Fibroblast of gingiva (primary cell): ENCODE results near the gene IL37.
"Not testable (repeated sequence)": the region's sequence is repeated elsewhere in the genome, so short reads cannot be mapped to it uniquely, and the experiment has no call there.

ENCODE experiments used
- DNase-seq: peaks from one replicate; pipeline ENCODE4 v3.0.0-alpha.2; 2011; ENCODE audit warnings: low read depth

Gene IL37

DNA sequence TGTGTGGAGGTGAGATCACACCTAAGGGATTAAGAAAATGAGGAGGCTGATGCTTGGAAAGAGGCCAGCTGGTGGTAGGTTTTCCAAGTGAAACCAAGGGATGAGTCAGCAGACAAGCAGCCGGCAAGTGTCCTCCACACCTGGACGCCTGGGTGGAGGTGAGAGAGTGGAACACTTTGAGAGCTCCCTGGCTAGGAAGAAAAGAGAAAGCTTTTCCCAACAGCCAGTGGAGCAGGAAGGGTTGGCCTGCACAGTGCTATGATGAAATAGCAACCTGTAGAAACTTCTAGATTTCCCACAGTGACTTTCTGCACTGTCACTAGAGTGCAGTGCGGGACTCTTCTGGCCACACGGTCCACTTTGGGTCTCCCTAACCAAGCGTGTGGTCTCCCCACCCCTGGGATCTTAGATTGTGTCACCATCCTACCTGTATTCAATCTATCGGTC lies 19.6 kb upstream of the IL37 start:
- DNase-seq, result no peak

DNA sequence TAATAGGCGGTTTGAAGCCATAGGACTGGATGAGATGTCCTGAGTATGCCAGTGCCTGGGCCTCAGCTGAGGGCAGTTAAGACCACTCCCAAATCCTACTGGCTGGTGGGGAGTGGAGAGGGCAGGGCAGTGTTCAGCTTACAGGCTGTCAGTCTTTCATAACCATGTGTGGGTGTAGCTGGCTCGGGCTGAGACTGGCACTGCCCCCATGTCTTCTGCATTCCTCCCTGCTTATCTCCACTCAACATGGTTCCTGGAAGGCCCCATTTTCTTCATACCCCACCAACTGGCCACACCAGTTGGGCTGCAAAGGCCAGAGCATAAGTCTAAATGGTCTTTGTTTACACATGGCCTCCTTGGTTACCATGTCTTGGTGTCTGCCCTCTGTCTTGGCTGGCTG lies 17.2 kb upstream of the IL37 start:
- no peak for DNase-seq

DNA sequence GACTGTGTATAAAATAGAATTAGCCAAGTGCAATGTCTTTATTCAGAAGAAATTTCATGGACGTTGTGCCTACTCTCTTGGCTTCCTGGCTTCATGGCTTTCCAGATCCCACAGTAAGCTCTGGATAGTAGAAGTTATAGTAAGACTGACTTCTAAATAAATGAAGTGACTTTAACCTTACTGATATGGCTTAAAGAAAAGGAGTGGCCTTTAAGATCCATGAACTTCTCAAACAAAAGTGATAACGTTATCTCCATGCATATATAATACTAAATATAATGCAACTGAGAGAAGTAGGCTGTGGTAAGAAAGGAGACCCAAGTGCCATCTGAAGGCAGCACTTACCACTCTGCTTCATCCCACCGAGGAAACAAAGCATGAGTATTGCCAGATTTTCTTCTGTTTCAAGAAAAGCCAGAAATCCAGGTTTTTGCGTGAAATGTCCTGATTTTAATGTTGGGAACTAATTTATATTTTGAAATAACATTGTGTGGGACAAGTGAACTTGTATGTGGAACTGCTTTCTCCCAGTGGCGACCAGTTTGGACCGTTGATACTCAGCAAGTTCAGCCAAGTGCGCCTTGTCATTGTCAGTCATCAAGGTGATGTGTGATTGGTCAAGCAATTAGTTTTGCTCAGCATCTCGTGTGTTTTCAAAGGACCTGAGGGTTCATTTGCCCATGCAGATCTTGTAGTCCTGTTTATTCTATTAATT lies 13.9 kb upstream of the IL37 start:
- DNase-seq, result no peak

DNA sequence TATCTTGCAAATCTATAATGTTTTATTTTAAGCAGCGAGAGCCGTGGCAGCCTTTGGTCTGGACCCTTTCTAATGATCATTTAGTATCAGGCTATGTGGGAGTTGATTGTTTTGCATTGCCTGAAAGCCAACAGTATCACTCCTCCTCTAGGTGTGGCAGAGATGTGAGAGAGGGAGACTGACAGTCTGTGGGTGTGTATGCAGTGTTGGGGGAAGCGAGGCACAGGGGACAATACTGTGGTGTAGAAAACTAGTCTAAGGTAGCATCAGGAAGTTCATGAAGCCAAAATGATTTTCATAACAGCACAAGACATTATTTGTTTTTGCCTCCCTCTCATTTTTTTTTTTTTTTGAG lies 13.4 kb upstream of the IL37 start:
- DNase-seq, result no peak

DNA sequence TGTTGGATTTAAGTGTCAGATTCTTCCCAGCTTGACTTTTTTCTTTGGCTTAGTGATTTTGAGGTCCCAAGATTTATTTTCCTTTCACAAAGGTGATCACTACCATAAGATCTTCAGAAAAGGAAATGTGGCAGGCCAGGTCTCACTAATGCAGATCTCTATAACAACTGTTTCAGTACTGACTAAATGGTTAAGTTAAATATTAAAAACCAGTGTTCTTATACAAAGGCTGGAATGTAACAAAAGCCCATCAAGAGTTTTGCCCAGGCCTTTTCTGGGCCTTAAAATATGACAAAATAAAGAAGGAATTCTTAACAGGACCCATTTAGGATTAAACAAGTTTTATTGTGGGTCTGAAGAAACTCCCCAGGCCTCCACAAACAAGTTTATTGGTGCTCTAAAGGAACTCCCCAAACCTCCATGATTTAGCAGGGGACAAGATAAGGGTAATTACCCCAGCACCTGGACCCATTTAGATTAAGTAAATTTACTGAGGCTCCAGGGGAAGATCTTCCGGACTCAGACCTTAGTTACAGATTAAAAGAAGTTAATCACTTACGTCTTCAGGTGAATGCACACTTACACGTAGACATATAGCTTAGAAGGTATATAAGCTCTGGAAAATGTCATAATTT lies 9.4 kb upstream of the IL37 start:
- not testable (repeated sequence) for DNase-seq

DNA sequence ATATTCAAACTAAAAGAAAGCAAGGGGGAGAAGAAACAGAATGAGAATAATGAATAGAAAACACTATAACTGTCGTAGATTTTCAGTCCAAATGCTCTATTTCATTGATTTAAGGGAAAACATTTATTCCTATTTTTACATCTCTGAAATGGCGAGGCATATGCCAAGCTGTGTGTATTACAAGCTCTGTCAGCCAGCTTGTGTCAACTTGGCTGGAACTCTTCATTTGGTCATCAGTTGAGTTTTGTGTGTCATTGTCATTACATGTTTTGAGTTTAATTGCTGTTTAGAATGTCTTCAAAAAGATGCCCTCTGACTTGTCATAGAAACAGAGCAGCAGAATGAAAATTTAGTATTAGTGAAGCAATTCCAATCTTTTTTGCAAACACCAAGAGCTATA lies 8.1 kb upstream of the IL37 start:
- DNase-seq, result no peak

DNA sequence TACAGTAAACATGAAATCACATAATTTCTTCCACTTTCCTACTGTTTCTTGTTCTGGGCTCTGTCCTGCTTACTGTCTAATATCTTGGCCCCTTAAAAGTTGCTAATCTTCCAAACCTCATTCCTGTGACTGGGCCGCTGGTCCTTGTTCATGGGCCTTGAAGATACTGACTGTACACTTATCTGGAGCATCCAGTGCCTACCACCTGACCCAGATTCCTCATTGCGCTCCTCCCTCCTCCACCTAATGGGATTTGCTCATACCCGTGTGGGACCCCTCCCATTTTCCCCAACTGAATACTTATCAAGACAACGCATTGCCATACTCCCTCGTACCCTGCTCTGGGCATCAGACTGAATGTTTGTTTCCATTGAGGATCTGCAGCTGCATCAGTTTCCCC lies 6.1 kb upstream of the IL37 start:
- no peak for DNase-seq

DNA sequence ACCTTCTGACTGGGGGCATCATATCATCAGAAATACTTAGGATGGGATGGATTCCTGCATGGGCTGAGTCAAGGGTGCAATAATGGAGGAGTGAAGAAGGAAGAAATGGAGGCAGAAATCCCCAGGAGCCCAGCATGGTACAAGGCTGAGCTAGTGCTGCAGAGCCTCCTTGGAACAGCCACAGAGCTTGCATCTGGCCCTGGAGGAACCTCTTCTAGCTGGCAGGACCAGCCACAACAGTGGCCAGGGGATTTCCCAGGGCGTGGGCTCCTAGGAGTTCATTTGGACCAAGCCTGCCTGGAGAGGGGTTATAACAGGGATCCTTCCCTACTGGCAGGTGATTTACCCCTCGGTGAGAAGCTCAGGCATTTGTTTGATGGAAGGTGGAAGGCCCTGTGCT lies 4.7 kb upstream of the IL37 start:
- DNase-seq, result no peak

DNA sequence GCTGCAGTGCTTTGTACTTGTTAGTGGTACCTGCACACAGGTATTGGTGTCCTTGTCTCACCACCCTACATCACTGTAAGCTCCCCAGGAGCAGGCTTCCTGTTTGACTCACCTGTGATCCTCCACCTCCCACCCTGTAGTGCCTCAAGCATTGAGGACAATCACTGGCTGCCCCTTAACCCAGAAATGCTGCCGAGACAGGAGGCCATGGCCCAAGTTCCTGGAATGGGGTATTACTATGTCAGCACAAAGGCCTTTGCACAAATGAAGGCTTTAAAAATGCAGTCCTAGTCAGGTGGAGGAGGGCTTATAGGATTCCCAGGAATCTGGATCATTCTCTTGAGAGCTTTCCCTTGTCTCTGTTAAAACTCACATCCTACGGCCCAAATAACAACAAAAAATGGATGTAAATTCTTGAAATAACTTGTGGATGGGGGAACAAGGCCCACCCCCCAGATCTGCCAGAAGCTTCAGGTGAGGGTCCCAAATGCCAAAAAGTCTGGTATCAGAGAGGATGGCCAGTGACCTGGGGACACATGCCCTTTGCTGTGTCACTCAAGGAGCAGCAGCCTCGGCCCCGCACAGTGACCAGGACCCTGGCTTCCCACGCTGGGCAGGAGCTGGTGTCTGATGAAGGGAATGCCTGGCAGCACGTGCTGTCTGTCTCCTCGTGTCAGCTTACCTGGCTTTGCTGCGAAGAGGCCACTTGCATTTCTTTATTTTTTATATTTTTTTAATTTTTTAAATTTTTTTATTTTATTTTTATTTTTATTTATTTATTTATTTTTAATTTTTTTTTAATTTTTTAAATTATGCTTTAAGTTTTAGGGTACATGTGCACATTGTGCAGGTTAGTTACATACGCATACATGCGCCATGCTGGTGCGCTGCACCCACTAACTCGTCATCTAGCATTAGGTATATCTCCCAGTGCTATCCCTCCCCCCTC lies 3.7 kb upstream of the IL37 start:
- no peak for DNase-seq

DNA sequence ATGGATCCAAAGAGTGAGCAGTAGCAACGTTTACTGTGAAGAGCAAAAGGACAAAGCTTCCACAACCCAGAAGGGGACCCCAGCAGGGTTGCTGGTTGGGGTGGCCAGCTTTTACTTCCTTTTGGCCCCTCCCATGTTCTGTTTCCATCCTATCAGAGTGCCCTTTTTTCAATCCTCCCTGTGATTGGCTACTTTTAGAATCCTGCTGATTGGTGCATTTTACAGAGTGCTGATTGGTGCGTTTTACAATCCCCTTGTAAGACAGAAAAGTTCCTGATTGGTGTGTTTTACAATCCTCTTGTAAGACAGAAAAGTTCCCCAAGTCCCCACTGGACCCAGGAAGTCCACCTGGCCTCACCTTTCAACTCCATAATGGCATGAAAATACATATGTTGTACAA lies 2.4 kb upstream of the IL37 start:
- DNase-seq, result not testable (repeated sequence)

DNA sequence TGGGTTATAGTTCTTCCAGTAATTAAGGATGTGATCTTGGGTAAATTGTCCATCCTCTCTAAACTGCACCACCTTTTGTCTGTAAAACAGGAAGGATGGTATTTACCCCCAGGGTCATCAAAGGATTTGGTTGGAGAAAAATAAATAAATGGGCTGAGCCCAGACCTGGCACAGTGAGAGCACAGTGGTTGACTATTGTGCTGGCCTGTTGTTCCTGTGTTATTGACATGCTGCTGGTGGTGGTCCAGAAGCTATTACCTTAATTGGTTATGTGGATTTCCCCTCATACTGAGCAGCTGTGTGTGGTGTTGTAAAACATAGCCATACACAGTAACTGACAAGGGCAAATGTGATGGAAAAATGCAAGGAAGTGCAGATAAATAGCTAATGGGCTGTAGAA lies 746 bp upstream of the IL37 start:
- DNase-seq, result no peak

DNA sequence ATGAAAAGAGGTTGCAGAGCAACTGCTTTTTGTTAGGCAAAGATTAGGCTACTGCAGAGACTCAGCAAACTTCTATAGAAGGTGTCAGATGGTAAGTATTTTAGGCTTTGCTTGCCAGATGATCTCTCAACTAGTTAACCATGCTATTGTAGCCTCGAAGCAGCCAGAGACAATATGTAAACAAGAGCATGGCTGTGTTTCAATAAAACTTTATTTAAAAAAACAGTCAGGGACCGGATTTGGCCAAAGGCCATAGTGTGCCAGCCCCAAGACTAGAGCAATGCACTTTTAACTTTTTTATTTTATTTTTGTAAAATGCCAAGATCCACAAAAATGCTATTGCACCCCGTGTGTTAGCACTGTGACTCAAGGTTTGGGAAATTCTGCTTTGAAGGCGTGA lies 1.4 kb downstream of the IL37 start:
- no peak for DNase-seq

DNA sequence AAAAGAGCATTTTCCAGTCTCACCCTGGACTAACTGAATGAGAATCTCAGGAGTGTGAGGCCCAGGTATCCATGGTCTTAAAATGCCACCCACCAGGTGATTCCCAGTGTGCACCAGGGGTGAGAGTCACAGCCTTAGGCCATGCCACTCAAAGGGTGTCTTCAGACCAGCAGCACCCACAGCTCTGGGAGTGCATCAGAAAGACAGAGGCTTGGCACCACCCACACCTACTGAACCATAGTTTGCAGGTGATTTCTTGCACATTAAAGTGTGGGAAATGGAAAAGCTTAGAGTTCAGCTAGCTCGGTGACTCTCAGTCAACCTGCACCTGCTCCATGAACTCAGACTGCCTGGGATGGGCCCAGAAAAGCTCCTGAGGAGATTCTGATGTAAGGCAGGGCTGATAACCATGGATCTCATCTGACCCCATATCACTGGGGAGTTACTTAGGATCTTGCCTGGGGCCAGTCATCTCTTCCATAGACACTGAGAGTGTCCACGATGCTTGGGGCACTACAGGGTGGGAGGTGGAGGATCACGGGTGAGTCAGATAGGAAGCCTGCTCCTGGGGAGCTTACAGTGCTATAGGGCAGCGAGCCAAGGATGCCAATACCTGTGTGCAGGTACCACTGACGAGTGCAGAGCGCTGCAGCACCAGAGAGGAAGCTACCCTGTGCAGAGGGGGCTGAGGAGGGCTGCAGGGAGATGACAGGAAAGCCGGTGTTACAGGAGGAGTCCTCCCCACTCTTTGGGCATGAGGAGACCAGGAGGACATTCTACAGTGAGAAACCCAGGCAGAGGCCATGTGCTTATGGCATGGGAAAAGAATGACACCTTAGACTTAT lies 4.6 kb downstream of the IL37 start:
- no peak for DNase-seq

DNA sequence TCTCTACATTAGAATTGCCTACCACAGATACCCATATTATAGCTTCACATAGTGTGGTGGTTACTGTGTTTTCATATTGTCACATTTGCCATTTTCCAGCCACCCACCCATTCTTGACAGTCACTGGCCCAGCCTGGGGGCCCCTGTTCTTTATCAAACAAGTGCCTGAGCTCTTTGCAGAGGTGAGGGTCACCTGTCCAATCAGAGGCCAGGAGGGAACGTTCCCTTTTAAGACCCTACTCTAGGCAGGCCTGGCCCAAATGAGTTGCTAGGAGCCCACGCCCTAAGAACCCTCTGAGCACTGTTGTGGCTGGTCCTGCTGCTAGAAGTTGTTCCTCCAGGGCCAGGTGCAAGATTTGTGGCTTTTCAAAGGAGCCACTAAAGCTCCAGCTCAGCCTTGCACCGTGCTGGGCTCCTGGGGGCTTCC lies 5.2 kb downstream of the IL37 start:
- no peak for DNase-seq

DNA sequence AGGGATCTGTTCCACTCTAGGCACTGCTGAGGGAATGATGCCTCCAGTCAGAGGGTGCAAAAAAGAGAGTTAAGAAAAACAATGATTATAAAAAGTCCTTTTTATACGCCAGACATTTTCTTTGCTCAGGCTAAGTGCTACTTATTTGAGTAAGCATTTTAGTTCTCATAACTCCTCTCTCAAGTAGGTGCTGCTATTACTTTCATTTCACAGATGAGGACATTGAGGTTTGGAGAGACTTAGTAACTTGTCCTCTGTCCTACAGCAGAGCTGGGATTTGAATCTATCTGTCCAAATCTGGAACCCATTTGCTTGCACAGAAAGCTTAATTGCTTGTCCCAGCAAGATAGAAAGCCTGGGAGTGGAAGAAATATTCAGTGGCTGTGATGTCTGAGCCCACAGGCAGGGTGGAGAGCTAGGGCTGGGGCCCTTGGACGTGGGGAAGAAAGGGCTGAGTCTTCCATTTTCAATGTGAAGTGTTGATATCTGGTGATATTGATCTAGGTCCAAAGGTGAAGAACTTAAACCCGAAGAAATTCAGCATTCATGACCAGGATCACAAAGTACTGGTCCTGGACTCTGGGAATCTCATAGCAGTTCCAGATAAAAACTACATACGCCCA lies 5.8 kb downstream of the IL37 start:
- DNase-seq, result no peak

DNA sequence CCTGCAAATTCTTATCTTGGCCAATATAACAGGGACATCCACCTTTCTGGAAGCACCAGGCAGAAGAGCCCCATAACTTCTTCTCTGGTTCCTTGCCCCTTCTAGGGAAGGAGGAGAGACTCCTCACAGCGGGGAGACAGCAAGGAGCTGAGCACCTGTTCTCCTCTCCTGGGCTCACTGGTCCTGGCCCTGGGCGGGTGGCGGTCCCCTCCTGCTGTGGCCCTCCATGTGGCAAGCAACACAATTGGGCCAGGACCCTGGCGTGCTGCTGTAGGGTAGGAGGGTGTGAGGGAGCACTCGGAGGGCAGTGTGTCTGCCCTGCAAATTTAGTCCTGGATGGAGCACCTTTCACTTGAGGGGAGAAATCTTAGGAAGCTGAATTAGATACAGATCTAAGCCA lies 6.9 kb downstream of the IL37 start:
- DNase-seq, result no peak

DNA sequence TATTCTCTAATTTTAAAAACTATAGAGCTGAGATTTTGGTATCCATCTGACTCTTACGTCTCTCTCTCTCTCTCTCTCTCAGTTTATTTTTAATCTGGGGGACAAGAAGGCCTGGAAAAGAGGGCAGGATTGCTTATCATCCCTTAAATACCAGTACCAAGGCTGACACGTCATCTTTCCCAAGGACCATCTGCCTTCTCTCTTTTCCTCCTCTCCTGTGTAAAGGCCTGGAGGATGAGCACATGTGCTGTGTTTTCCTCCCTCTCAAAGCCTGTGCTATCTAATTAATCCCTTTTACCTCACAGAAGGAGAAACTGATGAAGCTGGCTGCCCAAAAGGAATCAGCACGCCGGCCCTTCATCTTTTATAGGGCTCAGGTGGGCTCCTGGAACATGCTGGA lies 7.3 kb downstream of the IL37 start:
- no peak for DNase-seq

DNA sequence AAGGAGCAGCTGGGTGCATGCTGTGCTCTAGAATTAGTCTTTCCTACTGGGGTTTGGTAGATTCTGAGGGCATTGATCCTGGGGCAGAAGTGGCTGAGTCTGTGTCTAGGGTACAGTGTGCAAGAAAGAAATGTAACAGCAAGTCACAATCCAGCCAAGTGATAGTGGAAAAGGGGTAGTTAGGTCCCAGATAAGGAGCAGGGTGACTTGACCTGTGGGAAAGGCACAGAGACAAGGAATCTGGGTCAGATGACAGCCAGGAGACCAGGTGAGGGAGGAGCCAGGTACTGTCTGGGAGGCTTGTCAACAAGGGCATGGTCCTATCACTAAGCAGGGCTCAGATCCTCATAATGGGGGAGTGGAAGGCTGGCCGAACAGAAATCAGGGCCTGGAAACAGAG lies 8.1 kb downstream of the IL37 start:
- no peak for DNase-seq

DNA sequence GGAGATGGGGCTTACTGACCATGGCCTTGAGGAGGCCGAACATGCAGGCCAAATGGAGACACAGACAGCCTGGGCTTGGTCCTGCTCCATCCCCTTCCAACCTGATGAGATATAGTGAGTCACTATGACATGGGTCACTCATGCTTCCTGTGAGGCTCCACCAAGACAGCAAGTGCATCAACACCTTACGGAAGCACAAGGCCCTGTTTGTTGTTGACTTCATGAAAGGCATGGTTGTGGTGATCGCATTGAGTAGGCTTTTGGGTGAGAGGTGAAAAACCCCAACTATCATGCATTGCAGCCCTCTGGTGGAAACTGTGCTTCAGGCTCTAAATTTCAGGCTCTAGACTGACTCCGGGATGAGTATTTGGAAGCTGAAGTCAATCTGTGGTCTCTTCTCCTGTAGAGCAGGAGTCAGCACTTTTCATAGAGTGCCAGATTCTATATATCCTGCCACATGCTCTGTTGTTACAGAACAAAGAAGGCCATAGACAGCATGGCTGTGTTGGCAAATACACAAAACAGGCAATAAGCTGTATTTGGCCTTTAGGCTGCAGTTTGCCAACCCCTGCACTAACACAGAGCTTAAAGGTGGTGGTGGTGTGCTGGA lies 10.1 kb downstream of the IL37 start:
- no peak for DNase-seq

DNA sequence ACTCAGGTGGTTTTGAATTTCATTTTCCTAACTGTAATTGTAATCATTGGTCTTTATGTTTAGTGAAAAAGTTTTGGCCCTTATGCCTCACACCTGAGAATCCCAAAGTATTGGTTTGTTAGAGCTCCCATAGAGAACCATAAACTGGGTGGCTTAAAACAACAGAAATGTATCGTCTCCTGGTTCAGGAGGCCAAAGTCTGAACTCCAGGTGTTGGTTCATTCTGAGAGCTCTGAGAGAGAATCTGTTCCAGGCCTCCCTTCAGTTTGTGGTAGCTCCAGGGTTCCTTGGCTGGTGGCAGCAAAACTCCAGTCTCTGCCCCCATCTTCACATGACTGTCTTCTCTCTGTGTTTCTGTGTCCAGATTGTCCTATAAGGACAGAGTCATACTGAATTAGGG lies 11.0 kb downstream of the IL37 start:
- DNase-seq, result no peak
